ENCODE measurements around the gene BANF1. TPM values are rescaled to one million over a fixed set of nuclear protein-coding genes. Genes with fewer than 3 reads are reported as not detected.

The BANF1 gene
- total and polyA plus RNA-seq, 2 donors (not counting 1 experiment from before 2014, with no cell fraction given), result 74.3 to 99.3 TPM

DNA sequence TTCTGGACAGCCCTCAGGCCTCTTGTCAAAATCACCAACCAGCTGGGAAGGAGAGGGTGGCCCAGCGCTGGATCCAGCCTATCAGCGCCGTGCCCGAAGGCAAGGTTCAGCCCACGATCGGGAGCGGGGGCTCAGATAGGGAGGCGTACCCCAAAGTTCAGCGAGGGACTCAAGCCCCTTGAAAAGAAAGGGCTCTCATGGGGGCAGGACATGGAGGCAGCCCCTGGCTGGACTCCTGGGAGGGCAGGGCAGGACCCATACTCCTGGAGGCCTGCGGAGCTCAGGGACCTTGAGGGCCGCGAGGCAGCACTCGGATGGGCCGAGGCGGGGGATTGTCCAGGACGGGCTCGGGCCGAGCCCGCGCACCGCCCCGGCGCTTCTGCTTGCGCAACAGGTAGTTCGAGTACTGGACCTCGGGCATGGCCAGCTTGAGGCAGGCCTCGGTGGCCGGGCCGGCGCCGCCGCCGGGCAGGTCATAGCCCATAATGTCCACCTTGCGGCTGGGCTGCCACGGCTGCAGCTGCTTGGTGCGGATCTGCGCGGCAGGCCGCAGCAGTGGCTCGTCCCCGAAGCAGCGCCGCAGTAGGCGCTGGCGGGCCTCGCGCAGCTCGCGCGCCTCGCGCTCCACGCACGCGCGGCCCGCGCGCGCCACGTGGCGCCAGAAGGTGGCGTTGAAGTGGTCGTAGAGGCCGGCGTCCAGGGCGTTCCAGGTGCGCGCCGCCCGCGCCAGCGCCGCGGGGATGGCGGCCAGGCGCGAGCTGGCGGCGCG lies 40.1 kb downstream of the BANF1 start:
- Mint-ChIP-seq H3K27ac (no peak overlapping the region), H3K9me3 (ENCODE audit: insufficient read depth) (no peaks in the 10 kb centered on the region), H3K4me1 (peaks cover 9% of the 10 kb centered on the region), H3K27me3 (peaks cover 6% of the 10 kb centered on the region), H3K4me3 (no peak overlapping the region)
- WGBS (ENCODE audit: insufficient coverage), result 97% methylated on average over 81 of the region's 81 CpGs
- H3K4me3 ChIP-seq (ENCODE audit: control extremely low read depth in 1 of 5, extremely low read depth in 1 of 5, insufficient read depth in 1 of 5, low read depth in 2 of 5, low read length in 4 of 5), result no peak overlapping the region
- no peaks in the 10 kb centered on the region for H3K36me3 ChIP-seq (replicated peaks in 1 of 2; ENCODE audit: control extremely low read depth in 1 of 2, control insufficient read depth in 1 of 2, extremely low read depth in 1 of 2, insufficient read depth in 2 of 2, low read length in 1 of 2)
- peaks cover 0 to under 1% (median 0%) of the 10 kb centered on the region in 3 donors for H3K9me3 ChIP-seq (ENCODE audit: control extremely low read depth in 1 of 3, control insufficient read depth in 2 of 3, insufficient read depth in 1 of 3, low read length in 2 of 3)
- intact Hi-C loops (cut with micrococcal nuclease), result no loop called here
- no peaks in the 10 kb centered on the region for H3K79me2 ChIP-seq (ENCODE audit: control insufficient read depth, insufficient read depth, low read length)
- no peak for DNase-seq
- ChIA-PET CTCF (interaction anchor here (1.0 to 1.4 kb wide), 3 partner anchors 20 to 158 kb away, joined by 3 read pairs; no protein-coding TSS in a partner anchor), POLR2A (interaction anchor here (0.5 kb wide), 1 partner anchor 171 kb away, joined by 3 read pairs; no protein-coding TSS in a partner anchor)
- H2AFZ ChIP-seq (ENCODE audit: insufficient read depth, low read depth, low read length, poor library complexity, severe bottlenecking), result no peak overlapping the region
- no peak overlapping the region for H3K9ac ChIP-seq (ENCODE audit: low read length)
- no peak for ATAC-seq (ENCODE audit: low read depth)
- H3K27ac ChIP-seq (ENCODE audit: low read length in 2 of 2), result no peak overlapping the region
- peaks cover 0 to 7% of the 10 kb centered on the region in 2 donors for H3K4me1 ChIP-seq (ENCODE audit: control insufficient read depth in 2 of 2, insufficient read depth in 2 of 2, low read length in 2 of 2)
- H3K4me2 ChIP-seq (replicated peaks; ENCODE audit: low read depth, low read length, poor library complexity, severe bottlenecking), result no peak overlapping the region
- TF ChIP-seq EZH2 (IDR thresholded peaks at IDR 0.05; ENCODE audit: borderline replicate concordance, insufficient read depth, low read depth, low read length, poor library complexity, severe bottlenecking), result no peak
- TF ChIP-seq, protein P1, sequence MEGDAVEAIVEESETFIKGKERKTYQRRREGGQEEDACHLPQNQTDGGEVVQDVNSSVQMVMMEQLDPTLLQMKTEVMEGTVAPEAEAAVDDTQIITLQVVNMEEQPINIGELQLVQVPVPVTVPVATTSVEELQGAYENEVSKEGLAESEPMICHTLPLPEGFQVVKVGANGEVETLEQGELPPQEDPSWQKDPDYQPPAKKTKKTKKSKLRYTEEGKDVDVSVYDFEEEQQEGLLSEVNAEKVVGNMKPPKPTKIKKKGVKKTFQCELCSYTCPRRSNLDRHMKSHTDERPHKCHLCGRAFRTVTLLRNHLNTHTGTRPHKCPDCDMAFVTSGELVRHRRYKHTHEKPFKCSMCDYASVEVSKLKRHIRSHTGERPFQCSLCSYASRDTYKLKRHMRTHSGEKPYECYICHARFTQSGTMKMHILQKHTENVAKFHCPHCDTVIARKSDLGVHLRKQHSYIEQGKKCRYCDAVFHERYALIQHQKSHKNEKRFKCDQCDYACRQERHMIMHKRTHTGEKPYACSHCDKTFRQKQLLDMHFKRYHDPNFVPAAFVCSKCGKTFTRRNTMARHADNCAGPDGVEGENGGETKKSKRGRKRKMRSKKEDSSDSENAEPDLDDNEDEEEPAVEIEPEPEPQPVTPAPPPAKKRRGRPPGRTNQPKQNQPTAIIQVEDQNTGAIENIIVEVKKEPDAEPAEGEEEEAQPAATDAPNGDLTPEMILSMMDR (IDR thresholded peaks at IDR 0.05), result no peak
- H3K27me3 ChIP-seq (replicated peaks in 1 of 4; ENCODE audit: control extremely low read depth in 1 of 4, control insufficient read depth in 3 of 4, insufficient read depth in 4 of 4, low read length in 3 of 4), result peaks cover 0 to 18% (median 0%) of the 10 kb centered on the region in 4 experiments
- H4K20me1 ChIP-seq (ENCODE audit: control insufficient read depth, insufficient read depth, low read length, poor library complexity, severe bottlenecking), result no peaks in the 10 kb centered on the region
